GM11168 (cell line): ENCODE data around the gene GALNT15.

ENCODE experiments used
- in situ Hi-C: fragments of 300-500 bp; cut with MboI; formaldehyde crosslinking; loops from one replicate; pipeline ENCODE4 v1.12.0; 2022; ENCODE audit warnings: low sequenced_read_pairs; ENCODE audit not compliant: unreplicated experiment

The GALNT15 gene

GRCh38 chr3:16247282-16248061 is 73.0 kb downstream of the GALNT15 start:
- in situ Hi-C loops = no loop called here

GRCh38 chr3:16248556-16248955 is 74.1 kb downstream of the GALNT15 start:
- in situ Hi-C loops = no loop called here

- in situ Hi-C loops = no loop called here
Observed at GRCh38 chr3:16249336-16249735, 74.9 kb downstream of the GALNT15 start.

GRCh38 chr3:16249886-16250285 is 75.4 kb downstream of the GALNT15 start:
- in situ Hi-C loops = loop anchor here (10.0 kb wide), 1 partner anchor 435 kb away; no protein-coding TSS in a partner anchor

- in situ Hi-C loops = loop anchor here (10.0 kb wide), 1 partner anchor 437 kb away; no protein-coding TSS in a partner anchor
Observed at GRCh38 chr3:16251316-16252085, 77.0 kb downstream of the GALNT15 start.

- in situ Hi-C loops = loop anchor here (10.0 kb wide), 1 partner anchor 438 kb away; no protein-coding TSS in a partner anchor
Observed at GRCh38 chr3:16252243-16252978, 77.9 kb downstream of the GALNT15 start.

GRCh38 chr3:16252988-16253387 is 78.5 kb downstream of the GALNT15 start:
- in situ Hi-C loops = loop anchor here (10.0 kb wide), 1 partner anchor 438 kb away; no protein-coding TSS in a partner anchor

- in situ Hi-C loops = loop anchor here (10.0 kb wide), 1 partner anchor 439 kb away; no protein-coding TSS in a partner anchor
Observed at GRCh38 chr3:16253601-16254000, 79.1 kb downstream of the GALNT15 start.

GRCh38 chr3:16254916-16255315 is 80.4 kb downstream of the GALNT15 start:
- in situ Hi-C loops = loop anchor here (10.0 kb wide), 1 partner anchor 440 kb away; no protein-coding TSS in a partner anchor

GRCh38 chr3:16255326-16255725 is 80.8 kb downstream of the GALNT15 start:
- in situ Hi-C loops = loop anchor here (10.0 kb wide), 1 partner anchor 441 kb away; no protein-coding TSS in a partner anchor

GRCh38 chr3:16255726-16256125 is 81.2 kb downstream of the GALNT15 start:
- in situ Hi-C loops = loop anchor here (10.0 kb wide), 1 partner anchor 441 kb away; no protein-coding TSS in a partner anchor

- in situ Hi-C loops = loop anchor here (10.0 kb wide), 1 partner anchor 443 kb away; no protein-coding TSS in a partner anchor
Observed at GRCh38 chr3:16257309-16257708, 82.8 kb downstream of the GALNT15 start.

GRCh38 chr3:16258177-16258576 is 83.7 kb downstream of the GALNT15 start:
- in situ Hi-C loops = loop anchor here (10.0 kb wide), 1 partner anchor 443 kb away; no protein-coding TSS in a partner anchor

GRCh38 chr3:16258866-16259265 is 84.4 kb downstream of the GALNT15 start:
- in situ Hi-C loops = loop anchor here (10.0 kb wide), 1 partner anchor 444 kb away; no protein-coding TSS in a partner anchor

- in situ Hi-C loops = no loop called here
Observed at GRCh38 chr3:16260046-16260445, 85.6 kb downstream of the GALNT15 start.

GRCh38 chr3:16262174-16262573 is 87.7 kb downstream of the GALNT15 start:
- in situ Hi-C loops = no loop called here

GRCh38 chr3:16264174-16264707 is 89.8 kb downstream of the GALNT15 start:
- in situ Hi-C loops = no loop called here

- in situ Hi-C loops = no loop called here
Observed at GRCh38 chr3:16264708-16265454, 90.4 kb downstream of the GALNT15 start, which contains the start of the genes DPH3 and OXNAD1. TSS of gene DPH3 (minus strand) at chr3:16264943. CDS start at chr3:16264876, 67 bp downstream. TSS of gene OXNAD1 (plus strand) at chr3:16265212. CDS start at chr3:16270953, 5,741 bp downstream.

GRCh38 chr3:16265455-16265786 is 90.9 kb downstream of the GALNT15 start:
- in situ Hi-C loops = no loop called here
